ENCODE data around the gene RALGPS2.
"Not testable (repeated sequence)": the region's sequence is repeated elsewhere in the genome, so short reads cannot be mapped to it uniquely, and the experiment has no call there.

RALGPS2 gene

GRCh38 chr1:178946855-178947676 is 222.0 kb downstream of the RALGPS2 start:
- H3K9ac ChIP-seq, result no peak overlapping the region
- H3K36me3 ChIP-seq (ENCODE audit: control insufficient read depth, insufficient read depth, low read length), result no peaks in the 10 kb centered on the region
- H3K4me3 ChIP-seq (ENCODE audit: low read depth, low read length), result no peak overlapping the region
- H3K9me3 ChIP-seq (ENCODE audit: control insufficient read depth, low read length), result no peaks in the 10 kb centered on the region
- H3K27me3 ChIP-seq (ENCODE audit: control insufficient read depth, insufficient read depth, low read length), result no peaks in the 10 kb centered on the region
- H3K4me2 ChIP-seq (ENCODE audit: low read length), result no peak overlapping the region
- TF ChIP-seq CTCF (IDR thresholded peaks at IDR 0.05), result no peak
- no peaks in the 10 kb centered on the region for H3K4me1 ChIP-seq
- no peak overlapping the region for H3K27ac ChIP-seq
- no peak overlapping the region for H2AFZ ChIP-seq
- no peaks in the 10 kb centered on the region for H3K79me2 ChIP-seq

GRCh38 chr1:178947677-178947981 is 222.6 kb downstream of the RALGPS2 start:
- no peak overlapping the region for H3K27ac ChIP-seq
- H2AFZ ChIP-seq, result no peak overlapping the region
- H3K4me2 ChIP-seq (ENCODE audit: low read length), result no peak overlapping the region
- no peak for TF ChIP-seq CTCF (IDR thresholded peaks at IDR 0.05)
- no peaks in the 10 kb centered on the region for H3K9me3 ChIP-seq (ENCODE audit: control insufficient read depth, low read length)
- no peak overlapping the region for H3K4me3 ChIP-seq (ENCODE audit: low read depth, low read length)
- no peaks in the 10 kb centered on the region for H3K36me3 ChIP-seq (ENCODE audit: control insufficient read depth, insufficient read depth, low read length)
- H3K4me1 ChIP-seq, result no peaks in the 10 kb centered on the region
- H3K27me3 ChIP-seq (ENCODE audit: control insufficient read depth, insufficient read depth, low read length), result no peaks in the 10 kb centered on the region
- no peaks in the 10 kb centered on the region for H3K79me2 ChIP-seq
- H3K9ac ChIP-seq, result no peak overlapping the region

GRCh38 chr1:178948676-178949075 is 223.6 kb downstream of the RALGPS2 start:
- no peak overlapping the region for H2AFZ ChIP-seq
- no peak overlapping the region for H3K4me2 ChIP-seq (ENCODE audit: low read length)
- H3K4me1 ChIP-seq, result no peaks in the 10 kb centered on the region
- no peaks in the 10 kb centered on the region for H3K36me3 ChIP-seq (ENCODE audit: control insufficient read depth, insufficient read depth, low read length)
- no peak overlapping the region for H3K27ac ChIP-seq
- no peak overlapping the region for H3K4me3 ChIP-seq (ENCODE audit: low read depth, low read length)
- no peak overlapping the region for H3K9ac ChIP-seq
- TF ChIP-seq CTCF (IDR thresholded peaks at IDR 0.05), result no peak
- no peaks in the 10 kb centered on the region for H3K27me3 ChIP-seq (ENCODE audit: control insufficient read depth, insufficient read depth, low read length)
- no peaks in the 10 kb centered on the region for H3K9me3 ChIP-seq (ENCODE audit: control insufficient read depth, low read length)
- H3K79me2 ChIP-seq, result no peaks in the 10 kb centered on the region

GRCh38 chr1:178949866-178950265 is 224.8 kb downstream of the RALGPS2 start:
- H2AFZ ChIP-seq; H3K4me3 ChIP-seq (ENCODE audit: low read depth, low read length); H3K27me3 ChIP-seq (ENCODE audit: control insufficient read depth, insufficient read depth, low read length); H3K36me3 ChIP-seq (ENCODE audit: control insufficient read depth, insufficient read depth, low read length); H3K27ac ChIP-seq; H3K79me2 ChIP-seq; H3K9me3 ChIP-seq (ENCODE audit: control insufficient read depth, low read length); H3K9ac ChIP-seq; H3K4me1 ChIP-seq; H3K4me2 ChIP-seq (ENCODE audit: low read length): not testable (repeated sequence)

DNA sequence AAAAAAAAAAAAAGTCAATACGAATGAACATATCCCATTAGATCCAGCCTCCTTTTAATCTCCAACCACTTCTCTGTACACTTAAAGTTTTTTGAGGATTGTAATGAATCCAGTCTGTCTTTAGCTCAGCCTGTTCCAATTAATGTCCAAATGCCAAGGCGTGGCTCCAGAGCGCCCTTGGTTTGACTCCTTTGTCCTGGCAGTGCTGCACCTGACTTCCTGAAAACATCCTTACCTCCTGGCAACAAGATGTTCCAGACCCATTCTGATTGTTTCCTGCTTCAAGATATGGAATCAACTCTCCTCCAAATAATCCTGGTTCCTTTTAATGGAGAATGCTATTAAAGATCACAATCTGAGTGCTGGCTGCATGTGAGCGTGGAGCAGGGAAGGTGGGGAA is 226.6 kb downstream of the RALGPS2 start:
- no peak overlapping the region for H3K9ac ChIP-seq
- H3K27ac ChIP-seq, result no peak overlapping the region
- no peaks in the 10 kb centered on the region for H3K4me1 ChIP-seq
- no peaks in the 10 kb centered on the region for H3K79me2 ChIP-seq
- H3K36me3 ChIP-seq (ENCODE audit: control insufficient read depth, insufficient read depth, low read length), result no peaks in the 10 kb centered on the region
- no peaks in the 10 kb centered on the region for H3K27me3 ChIP-seq (ENCODE audit: control insufficient read depth, insufficient read depth, low read length)
- no peak overlapping the region for H2AFZ ChIP-seq
- no peak for TF ChIP-seq CTCF (IDR thresholded peaks at IDR 0.05)
- H3K9me3 ChIP-seq (ENCODE audit: control insufficient read depth, low read length), result no peaks in the 10 kb centered on the region
- H3K4me3 ChIP-seq (ENCODE audit: low read depth, low read length), result no peak overlapping the region
- no peak overlapping the region for H3K4me2 ChIP-seq (ENCODE audit: low read length)

Measured in parathyroid adenoma (tissue), 2 donors.